GM19397 (cell line): ENCODE data around the gene CGB7.
"Not testable (repeated sequence)": the region's sequence is repeated elsewhere in the genome, so short reads cannot be mapped to it uniquely, and the experiment has no call there.

ENCODE experiments used
- ATAC-seq: cut with Tn5 transposase; IDR thresholded peaks from one replicate; pipeline ENCODE4 v1.9.1; 2021; ENCODE audit warnings: mild to moderate bottlenecking, moderate library complexity; ENCODE audit not compliant: unreplicated experiment

The CGB7 gene

DNA sequence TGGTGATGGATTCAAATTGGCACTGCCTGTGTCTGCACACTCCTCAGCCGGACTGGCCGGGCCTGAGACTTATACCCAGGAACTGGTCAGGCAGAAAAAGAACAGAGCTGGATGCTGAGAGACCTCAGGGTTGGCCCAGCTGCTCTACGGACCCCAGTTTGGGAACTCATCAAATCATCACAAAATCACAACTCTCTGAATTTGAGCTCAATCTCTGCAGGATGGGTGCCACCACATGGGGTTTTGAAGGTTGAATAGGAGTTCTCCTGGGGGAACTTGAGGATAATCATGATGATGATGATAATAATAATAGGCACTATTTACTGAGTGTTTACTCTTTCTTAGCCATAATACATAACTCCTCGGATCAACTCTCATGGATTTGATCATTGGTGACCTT lies 14.9 kb downstream of the CGB7 start:
- ATAC-seq = not testable (repeated sequence)

DNA sequence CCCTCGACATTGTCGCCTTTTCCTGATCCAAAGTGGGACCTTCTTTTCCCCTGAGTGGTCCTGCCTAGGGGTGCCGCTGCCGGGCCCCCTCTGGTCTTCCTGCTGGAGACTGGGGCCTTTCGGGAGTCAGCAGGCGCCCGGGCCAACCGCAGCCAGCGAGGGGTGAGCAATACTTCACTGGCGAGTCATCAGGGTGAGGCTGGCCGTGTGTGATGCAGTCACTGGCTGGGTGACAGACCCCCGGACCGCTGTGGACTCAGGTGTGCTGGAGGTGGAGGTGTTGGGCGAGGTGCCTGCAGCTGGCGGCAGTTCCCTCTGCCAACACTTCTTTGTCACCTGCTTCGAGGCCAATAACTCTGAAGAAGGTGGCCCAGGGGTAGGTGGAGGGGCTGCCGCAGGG lies 15.4 kb downstream of the CGB7 start:
- no peak for ATAC-seq

DNA sequence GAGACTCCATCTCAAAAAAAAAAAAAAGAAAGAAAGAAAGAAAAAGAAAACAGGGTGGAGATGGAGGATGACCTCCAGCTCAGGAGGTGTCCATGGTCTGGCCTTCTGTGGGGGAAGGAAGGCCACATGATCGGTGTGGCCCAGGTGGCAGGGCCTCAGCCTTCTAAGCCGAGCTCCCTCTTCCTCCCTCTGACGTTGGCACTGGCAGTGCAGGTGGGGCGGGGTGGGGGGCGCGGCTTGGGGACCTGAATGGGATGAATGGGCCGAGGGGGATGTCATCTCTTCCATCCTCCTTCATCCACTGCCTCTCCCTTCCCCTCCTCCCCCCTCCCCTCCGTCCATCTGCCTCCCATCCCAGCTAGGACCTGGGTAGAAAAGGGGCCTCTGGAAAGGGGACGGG lies 17.8 kb downstream of the CGB7 start:
- ATAC-seq = not testable (repeated sequence)

- ATAC-seq = not testable (repeated sequence)
Measured at GRCh38 chr19:49038557-49039276, 18.8 kb downstream of the CGB7 start.

DNA sequence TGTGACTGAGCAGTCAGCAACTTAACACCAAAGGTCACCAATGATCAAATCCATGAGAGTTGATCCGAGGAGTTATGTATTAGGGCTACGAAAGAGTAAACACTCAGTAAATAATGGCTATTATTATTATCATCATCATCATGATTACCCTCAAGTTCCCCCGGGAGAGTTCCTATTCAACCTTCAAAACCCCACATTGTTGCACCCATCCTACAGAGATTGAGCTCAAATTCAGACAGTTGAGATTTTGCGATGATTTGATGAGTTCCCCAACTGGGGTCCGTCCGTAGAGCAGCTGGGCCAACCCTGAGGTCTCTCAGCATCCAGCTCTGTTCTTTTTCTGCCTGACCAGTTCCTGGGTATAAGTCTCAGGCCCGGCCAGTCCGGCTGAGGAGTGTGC lies 19.4 kb downstream of the CGB7 start:
- ATAC-seq = not testable (repeated sequence)

DNA sequence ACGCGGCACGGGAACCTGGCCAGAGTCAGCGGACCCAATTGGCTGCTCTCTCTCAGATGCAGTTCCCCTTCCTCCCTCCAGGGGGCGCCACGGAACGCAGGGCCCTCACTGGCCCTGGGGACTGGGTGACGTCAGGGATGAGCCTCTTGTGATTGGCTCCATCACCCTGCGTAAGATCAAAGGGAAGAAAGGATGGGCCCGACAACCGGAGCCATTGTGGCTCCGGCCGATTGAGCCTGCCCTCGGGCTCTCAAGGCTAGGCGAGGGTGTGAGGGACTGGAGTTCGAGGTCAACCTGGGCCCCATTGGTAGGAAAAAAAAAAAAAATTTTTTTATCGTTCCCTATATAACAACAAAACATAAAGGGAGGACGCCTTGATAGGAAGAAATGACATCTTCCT lies 20.7 kb downstream of the CGB7 start, which contains the start of gene CGB1:
CGB1 (minus strand) TSS at position 81 of the 400 bp plus-strand sequence. CDS start 184 bp downstream, outside the sequence.
- not testable (repeated sequence) for ATAC-seq

DNA sequence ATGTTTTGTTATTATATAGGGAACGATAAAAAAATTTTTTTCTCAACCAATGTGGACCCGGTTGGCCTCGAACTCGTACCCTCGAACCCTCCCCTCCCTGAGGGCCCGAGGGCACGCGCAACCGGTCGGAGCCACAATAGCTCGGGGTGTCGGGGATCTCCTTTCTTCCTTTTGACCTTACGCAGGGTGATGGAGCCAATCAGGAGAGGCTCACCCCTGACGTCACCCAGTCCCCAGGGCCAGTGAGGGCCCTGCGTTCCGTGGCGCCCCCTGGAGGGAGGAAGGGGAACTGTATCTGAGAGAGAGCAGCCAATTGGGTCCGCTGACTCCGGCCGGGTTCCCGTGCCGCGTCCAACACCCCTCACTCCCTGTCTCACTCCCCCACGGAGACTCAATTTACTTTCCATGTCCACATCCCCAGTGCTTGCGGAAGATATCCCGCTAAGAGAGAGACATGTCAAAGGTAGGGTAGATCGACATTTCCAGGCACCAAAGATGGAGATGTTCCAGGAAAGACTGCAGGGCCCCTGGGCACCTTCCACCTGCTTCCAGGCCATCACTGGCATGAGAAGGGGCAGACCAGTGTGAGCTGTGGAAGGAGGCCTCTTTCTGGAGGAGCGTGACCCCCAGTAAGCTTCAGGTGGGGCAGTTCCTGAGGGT lies 25.8 kb downstream of the CGB7 start, which contains the start of gene CGB2:
CGB2 (plus strand) TSS at position 249 of the 660 bp plus-strand sequence; CDS start at position 455, 206 bp downstream.
- not testable (repeated sequence) for ATAC-seq

- ATAC-seq = not testable (repeated sequence)
Measured at GRCh38 chr19:49030323-49030722, 27.2 kb downstream of the CGB7 start.

- not testable (repeated sequence) for ATAC-seq
Measured at GRCh38 chr19:49029749-49030148, 27.8 kb downstream of the CGB7 start.

DNA sequence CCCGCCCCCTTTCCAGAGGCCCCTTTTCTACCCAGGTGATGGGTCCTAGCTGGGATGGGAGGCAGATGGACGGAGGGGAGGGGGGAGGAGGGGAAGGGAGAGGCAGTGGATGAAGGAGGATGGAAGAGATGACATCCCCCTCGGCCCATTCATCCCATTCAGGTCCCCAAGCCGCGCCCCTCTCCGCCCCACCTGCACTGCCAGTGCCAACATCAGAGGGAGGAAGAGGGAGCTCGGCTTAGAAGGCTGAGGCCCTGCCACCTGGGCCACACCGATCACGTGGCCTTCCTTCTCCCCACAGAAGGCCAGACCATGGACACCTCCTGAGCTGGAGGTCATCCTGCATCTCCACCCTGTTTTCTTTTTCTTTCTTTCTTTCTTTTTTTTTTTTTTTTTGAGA lies 28.9 kb downstream of the CGB7 start:
- not testable (repeated sequence) for ATAC-seq

- not testable (repeated sequence) for ATAC-seq
Measured at GRCh38 chr19:49025599-49025998, 31.9 kb downstream of the CGB7 start.

DNA sequence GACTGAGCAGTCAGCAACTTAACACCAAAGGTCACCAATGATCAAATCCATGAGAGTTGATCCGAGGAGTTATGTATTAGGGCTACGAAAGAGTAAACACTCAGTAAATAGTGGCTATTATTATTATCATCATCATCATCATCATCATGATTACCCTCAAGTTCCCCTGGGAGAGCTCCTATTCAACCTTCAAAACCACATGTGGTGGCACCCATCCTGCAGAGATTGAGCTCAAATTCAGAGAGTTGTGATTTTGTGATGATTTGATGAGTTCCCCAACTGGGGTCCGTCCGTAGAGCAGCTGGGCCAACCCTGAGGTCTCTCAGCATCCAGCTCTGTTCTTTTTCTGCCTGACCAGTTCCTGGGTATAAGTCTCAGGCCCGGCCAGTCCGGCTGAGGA lies 32.5 kb downstream of the CGB7 start:
- not testable (repeated sequence) for ATAC-seq

DNA sequence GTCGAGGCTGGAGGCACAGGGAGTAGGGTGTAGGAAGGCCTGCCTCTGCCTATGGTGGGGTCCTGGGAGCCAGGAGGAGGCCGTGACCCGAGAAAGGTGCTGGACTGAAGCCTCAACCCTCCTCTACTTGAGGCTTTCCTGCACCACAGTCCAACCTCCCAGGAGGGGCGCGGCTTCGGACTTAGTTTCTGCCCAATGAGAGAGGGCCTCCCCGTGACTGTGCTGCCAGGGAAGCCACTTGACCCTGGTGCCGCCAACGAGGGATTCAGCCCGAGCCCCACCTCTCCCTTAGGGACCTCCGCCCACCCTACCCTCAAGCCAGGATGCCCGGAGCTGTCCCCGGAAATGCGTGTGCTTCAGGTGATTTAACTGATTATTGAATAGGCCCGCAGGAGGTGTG lies 33.3 kb downstream of the CGB7 start, which contains the start of gene CGB3:
CGB3 (minus strand) TSS at position 101 of the 400 bp plus-strand sequence. CDS start 362 bp downstream, outside the sequence.
- not testable (repeated sequence) for ATAC-seq

- ATAC-seq = no peak
Measured at GRCh38 chr19:49022116-49022515, 35.4 kb downstream of the CGB7 start.

DNA sequence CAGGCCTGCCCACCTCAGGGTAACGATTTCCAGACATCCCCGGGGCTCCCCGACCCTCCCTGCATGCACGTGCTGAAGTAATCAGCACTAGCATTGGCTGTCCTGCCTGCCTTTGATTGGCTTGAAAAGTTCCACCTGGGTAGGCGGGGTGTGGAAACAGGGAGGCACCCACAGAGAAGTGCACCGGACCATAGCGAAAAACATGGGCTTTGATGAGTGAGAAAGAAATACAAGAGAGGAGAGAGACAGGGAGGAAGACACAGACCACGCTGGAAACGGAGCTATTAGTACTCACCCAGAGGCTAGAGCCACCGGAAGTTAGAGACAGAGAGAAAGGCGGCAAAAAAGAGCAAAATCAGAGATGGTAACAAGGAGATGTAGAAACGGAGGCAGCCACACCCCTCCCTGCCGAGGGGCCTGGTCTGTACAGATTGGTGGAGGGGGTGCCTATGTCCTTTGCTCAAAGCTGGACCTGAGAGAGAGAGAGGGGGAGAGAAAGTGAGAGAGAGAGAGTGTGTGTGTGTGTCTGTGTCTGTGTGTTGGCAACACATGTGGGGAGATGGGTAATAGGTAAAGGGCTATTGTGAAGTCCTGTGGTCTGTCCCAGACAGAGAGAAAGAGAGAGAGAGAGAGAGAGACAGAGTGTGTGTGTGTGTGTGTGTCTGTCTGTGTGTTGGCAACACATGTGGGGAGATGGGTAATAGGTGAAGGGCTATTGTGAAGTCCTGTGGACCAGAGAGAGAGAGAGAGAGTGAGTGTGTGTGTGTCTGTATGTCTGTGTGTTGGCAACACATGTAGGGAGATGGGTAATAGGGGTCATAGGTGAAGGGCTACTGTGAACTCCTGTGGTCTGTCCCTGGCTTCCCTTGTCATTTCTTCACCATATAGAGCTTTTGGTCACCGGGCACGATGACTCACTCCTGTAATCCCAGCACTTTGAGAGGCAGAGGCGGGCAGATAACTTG lies 36.3 kb downstream of the CGB7 start:
- ATAC-seq = no peak

GRCh38 chr19:49020342-49020741 lies 37.2 kb downstream of the CGB7 start:
- no peak for ATAC-seq

- ATAC-seq = no peak
Measured at GRCh38 chr19:49019242-49019932, 38.2 kb downstream of the CGB7 start.

DNA sequence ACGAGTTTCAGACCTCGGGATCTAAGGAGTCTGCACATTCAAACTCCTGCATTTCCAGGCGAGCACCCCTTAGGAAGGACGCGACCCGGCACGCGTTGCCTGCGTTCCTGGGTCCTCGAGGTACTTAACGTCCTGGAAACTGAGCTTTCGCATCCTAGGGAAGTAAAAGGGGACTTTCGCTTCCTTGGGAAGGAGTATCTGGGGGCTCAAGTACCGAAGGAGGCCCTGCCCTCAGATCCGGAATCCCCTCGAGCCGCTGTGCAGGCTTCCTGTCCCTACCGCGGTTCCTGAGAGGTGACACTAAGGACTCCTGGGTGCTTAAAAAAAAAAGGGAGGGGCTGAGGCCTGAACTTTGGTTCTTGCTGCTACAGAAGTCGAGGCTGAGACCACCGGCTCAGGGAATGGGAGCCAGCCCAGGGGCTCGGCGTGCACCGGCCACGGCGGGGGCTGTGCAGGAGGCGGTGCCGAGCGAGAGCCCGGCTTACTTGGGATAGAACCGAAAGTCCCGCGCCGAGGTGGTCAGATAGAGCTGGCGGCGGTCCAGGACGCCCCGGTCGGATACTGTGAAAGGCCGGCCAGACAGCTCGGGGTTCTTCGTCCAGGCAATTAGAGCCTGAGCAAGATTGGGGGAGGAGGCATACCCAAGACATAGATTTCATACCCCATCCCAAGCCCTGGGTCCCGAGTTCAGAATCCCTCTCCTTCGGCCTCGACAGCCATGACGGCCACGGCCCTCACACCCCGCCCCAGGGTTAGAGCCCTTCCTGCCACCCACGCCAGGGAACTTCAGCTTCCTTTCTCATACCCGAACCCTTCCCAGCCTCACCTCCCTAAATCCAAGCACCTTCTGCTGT lies 38.9 kb downstream of the CGB7 start:
- ATAC-seq = not testable (repeated sequence)

DNA sequence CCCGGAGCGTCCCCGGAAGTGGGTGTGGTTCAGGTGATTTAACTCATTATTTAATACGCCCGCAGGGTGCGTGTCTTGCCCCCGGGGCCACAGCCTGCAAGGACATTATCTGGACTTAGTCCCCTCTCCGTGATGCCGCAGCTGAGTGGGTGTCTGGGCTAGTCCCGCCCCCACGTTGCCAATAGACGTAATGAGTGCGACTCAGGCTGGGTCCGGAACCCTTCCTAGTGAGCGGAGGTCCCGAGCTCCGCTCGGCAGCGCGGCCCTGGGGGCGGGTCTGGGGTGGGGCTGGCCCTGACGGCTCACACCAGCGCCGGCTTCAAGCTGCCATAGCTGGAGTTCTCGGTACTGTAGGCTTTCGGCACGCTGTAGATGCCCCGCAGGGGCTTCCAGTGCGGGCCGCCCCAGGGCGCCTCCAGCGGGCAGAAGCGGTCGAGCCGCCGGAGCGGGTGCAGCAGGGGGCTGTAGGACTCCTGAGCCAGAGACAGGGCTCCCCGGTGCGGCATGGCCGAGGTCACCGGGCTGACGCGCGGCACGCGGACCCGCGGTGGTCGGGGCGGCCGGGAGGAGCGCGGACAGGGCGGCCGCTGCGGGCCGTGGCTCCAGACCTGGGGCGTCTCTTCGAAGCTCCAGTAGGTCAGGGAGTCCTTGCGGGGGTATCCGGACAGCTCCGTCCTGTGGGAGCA lies 39.7 kb downstream of the CGB7 start:
- ATAC-seq = no peak
